ENCODE measurements around the gene ALDH1L1.

ALDH1L1 gene

GRCh38 chr3:126154391-126155279, 25.8 kb downstream of the ALDH1L1 start:
- DNase-seq (ENCODE audit: low spot score) = no peak

GRCh38 chr3:126153695-126154360, 26.6 kb downstream of the ALDH1L1 start:
- no peak for DNase-seq (ENCODE audit: low spot score)

- no peak for DNase-seq (ENCODE audit: low spot score)
Observed at GRCh38 chr3:126152901-126153694, 27.3 kb downstream of the ALDH1L1 start.

GRCh38 chr3:126152458-126152857, 27.9 kb downstream of the ALDH1L1 start:
- no peak for DNase-seq (ENCODE audit: low spot score)

- DNase-seq (ENCODE audit: low spot score) = no peak
Observed at GRCh38 chr3:126151562-126152302, 28.7 kb downstream of the ALDH1L1 start.

- DNase-seq (ENCODE audit: low spot score) = no peak
Observed at GRCh38 chr3:126149960-126150515, 30.3 kb downstream of the ALDH1L1 start.

- DNase-seq (ENCODE audit: low spot score) = no peak
Observed at GRCh38 chr3:126149256-126149902, 31.0 kb downstream of the ALDH1L1 start.

GRCh38 chr3:126147932-126148683, 32.3 kb downstream of the ALDH1L1 start:
- no peak for DNase-seq (ENCODE audit: low spot score)

- DNase-seq (ENCODE audit: low spot score) = no peak
Observed at GRCh38 chr3:126147147-126147931, 33.0 kb downstream of the ALDH1L1 start.

- no peak for DNase-seq (ENCODE audit: low spot score)
Observed at GRCh38 chr3:126146525-126147146, 33.8 kb downstream of the ALDH1L1 start.

- DNase-seq (ENCODE audit: low spot score) = no peak
Observed at GRCh38 chr3:126146034-126146433, 34.4 kb downstream of the ALDH1L1 start.

- DNase-seq (ENCODE audit: low spot score) = no peak
Observed at GRCh38 chr3:126142652-126143051, 37.7 kb downstream of the ALDH1L1 start.

- no peak for DNase-seq (ENCODE audit: low spot score)
Observed at GRCh38 chr3:126137490-126138130, 42.8 kb downstream of the ALDH1L1 start.

GRCh38 chr3:126136428-126137220, 43.8 kb downstream of the ALDH1L1 start:
- no peak for DNase-seq (ENCODE audit: low spot score)

- DNase-seq (ENCODE audit: low spot score) = no peak
Observed at GRCh38 chr3:126135406-126136076, 44.8 kb downstream of the ALDH1L1 start.

- DNase-seq (ENCODE audit: low spot score) = no peak
Observed at GRCh38 chr3:126135071-126135405, 45.3 kb downstream of the ALDH1L1 start.

All from COLO829 (cell line).